ENCODE results near the gene CALCR. TPM values are rescaled to one million over a fixed set of nuclear protein-coding genes. Genes with fewer than 3 reads are reported as not detected.

Gene CALCR
- total and polyA plus RNA-seq, 2 of the 4 experiments (the other 2 are of a cell fraction): not detected

DNA sequence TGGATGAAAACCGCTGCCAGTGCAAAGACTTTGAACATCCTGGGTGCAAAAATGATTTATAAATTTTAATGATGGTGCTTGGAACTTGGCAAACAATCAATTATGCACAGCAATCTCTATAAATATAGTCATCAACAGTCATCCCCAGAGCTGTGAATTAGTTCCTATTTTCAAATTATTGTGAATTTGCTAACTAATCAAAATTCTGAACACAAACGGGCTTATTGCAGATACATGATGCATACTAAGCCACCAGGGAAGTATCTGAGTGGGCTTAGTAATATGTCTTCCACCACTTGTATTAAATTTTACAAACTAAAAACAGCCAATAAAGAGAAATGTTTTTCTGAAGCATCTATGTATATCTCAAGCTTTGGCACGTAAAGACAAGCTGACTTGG, 165.2 kb downstream of the CALCR start:
- H3K9me1 ChIP-seq (ENCODE audit: insufficient read depth, low read length): no peaks in the 10 kb centered on the region
- no peak overlapping the region for H3K9ac ChIP-seq (ENCODE audit: low read depth, low read length)
- no peak overlapping the region for H3K23ac ChIP-seq (ENCODE audit: low read depth, low read length)
- no peak overlapping the region for H4K91ac ChIP-seq (ENCODE audit: insufficient read depth, low read depth, low read length)
- H3K36me3 ChIP-seq (ENCODE audit: control insufficient read depth, insufficient read depth, low read length): no peaks in the 10 kb centered on the region
- H3K18ac ChIP-seq (ENCODE audit: low read depth, low read length): no peak overlapping the region
- TF ChIP-seq, protein P1, sequence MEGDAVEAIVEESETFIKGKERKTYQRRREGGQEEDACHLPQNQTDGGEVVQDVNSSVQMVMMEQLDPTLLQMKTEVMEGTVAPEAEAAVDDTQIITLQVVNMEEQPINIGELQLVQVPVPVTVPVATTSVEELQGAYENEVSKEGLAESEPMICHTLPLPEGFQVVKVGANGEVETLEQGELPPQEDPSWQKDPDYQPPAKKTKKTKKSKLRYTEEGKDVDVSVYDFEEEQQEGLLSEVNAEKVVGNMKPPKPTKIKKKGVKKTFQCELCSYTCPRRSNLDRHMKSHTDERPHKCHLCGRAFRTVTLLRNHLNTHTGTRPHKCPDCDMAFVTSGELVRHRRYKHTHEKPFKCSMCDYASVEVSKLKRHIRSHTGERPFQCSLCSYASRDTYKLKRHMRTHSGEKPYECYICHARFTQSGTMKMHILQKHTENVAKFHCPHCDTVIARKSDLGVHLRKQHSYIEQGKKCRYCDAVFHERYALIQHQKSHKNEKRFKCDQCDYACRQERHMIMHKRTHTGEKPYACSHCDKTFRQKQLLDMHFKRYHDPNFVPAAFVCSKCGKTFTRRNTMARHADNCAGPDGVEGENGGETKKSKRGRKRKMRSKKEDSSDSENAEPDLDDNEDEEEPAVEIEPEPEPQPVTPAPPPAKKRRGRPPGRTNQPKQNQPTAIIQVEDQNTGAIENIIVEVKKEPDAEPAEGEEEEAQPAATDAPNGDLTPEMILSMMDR (conservative IDR thresholded peaks at IDR 0.05; ENCODE audit: low read depth, low read length): no peak
- no peak for TF ChIP-seq NFE2L2 (IDR thresholded peaks at IDR 0.05; ENCODE audit: low read depth, low read length)
- peak; percentile 46; the same call in 1 of the 2 replicates for TF ChIP-seq MAFK (IDR thresholded peaks at IDR 0.05; ENCODE audit: low read depth, low read length)
- no peak overlapping the region for H4K5ac ChIP-seq (ENCODE audit: low read depth, low read length)
- H2BK120ac ChIP-seq (ENCODE audit: low read depth, low read length): no peak overlapping the region
- H2AFZ ChIP-seq (replicated peaks; ENCODE audit: low read length, poor library complexity): no peak overlapping the region
- 50% methylated on average over 1 of the region's 3 CpGs; no CpG with 5 or more reads in 1 of the 2 experiments for WGBS, 2 experiments (ENCODE audit: extremely low coverage in 2 of 2, insufficient read length in 1 of 2)
- H3K79me1 ChIP-seq (ENCODE audit: low read depth in 1 of 2, low read length in 2 of 2): no peaks in the 10 kb centered on the region
- intact Hi-C loops (cut with micrococcal nuclease): no loop called here
- POLR2A ChIA-PET (ENCODE audit: unreplicated experiment): no interaction called here
- H2BK20ac ChIP-seq (ENCODE audit: low read depth, low read length): no peak overlapping the region
- no TSS peak for BruUV-seq (replicated peaks)
- dilution Hi-C loops (cut with HindIII; ENCODE audit: low sequenced_read_pairs, unreplicated experiment): no loop called here
- no peaks in the 10 kb centered on the region for H4K20me1 ChIP-seq (ENCODE audit: insufficient read depth, low read length)
- H2BK15ac ChIP-seq (ENCODE audit: low read depth, low read length): no peak overlapping the region
- no peak overlapping the region for H3K56ac ChIP-seq (ENCODE audit: extremely low read depth, insufficient read depth, low read length)
- in situ Hi-C loops (cut with MboI; ENCODE audit: low sequenced_read_pairs): no loop called here
- no peaks in the 10 kb centered on the region for H3K27me3 ChIP-seq (ENCODE audit: control insufficient read depth, insufficient read depth, low read length)
- H3K4me1 ChIP-seq (ENCODE audit: control insufficient read depth, insufficient read depth, low read length): no peaks in the 10 kb centered on the region
- no peak overlapping the region for H3K27ac ChIP-seq (ENCODE audit: insufficient read depth, low read length)
- no peaks in the 10 kb centered on the region for H3K9me3 ChIP-seq (ENCODE audit: control insufficient read depth, insufficient read depth, low read length)
- ATAC-seq (ENCODE audit: low read depth) (no peak), DNase-seq (no peak)
- H3K4ac ChIP-seq (ENCODE audit: low read depth, low read length): no peak overlapping the region
- H3K4me3 ChIP-seq (ENCODE audit: insufficient read depth, low read depth, low read length): no peak overlapping the region
- H2AK9ac ChIP-seq (replicated peaks; ENCODE audit: low read depth, low read length, poor library complexity): no peak overlapping the region
- no peak overlapping the region for H3K4me2 ChIP-seq (ENCODE audit: low read depth, low read length)
- CTCF ChIA-PET: no interaction called here
- H4K8ac ChIP-seq (ENCODE audit: low read depth in 2 of 2, low read length in 2 of 2): no peak overlapping the region
- no peak overlapping the region for H3K14ac ChIP-seq (replicated peaks; ENCODE audit: low read depth, low read length)
- no peak overlapping the region for H2AK5ac ChIP-seq (ENCODE audit: low read depth, low read length)
- no peak overlapping the region for H2BK5ac ChIP-seq (ENCODE audit: low read depth, low read length, poor library complexity, severe bottlenecking)

All from IMR-90 (cell line).